ENCODE data around the gene B9D1.

The B9D1 gene

DNA sequence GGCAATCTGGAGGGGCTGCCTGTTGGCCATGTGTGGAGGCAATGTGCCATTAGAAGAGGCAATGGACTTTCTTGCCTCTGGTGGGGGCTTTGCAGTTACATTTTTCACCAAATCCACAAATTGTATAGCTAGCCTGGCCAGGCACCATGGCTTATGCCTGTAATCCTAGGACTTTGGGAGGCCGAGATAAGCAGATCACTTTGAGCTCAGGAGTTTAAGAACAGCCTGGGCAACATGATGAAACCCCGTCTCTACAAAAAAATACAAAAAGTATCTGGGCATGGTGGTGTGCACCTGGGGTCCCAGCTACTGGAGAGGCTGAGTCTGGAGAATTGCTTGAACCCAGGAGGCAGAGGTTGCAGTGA lies 45.8 kb upstream of the B9D1 start:
- 100% methylated on average over 2 of the region's 2 CpGs for WGBS (ENCODE audit: insufficient coverage)
- H3K27me3 ChIP-seq (replicated peaks in 2 of 5; ENCODE audit: control insufficient read depth in 4 of 5, insufficient read depth in 5 of 5, low read length in 4 of 5): peaks cover 0 to 16% (median 6%) of the 10 kb centered on the region in 5 experiments
- no peaks in the 10 kb centered on the region for H3K9me3 ChIP-seq (ENCODE audit: control extremely low read depth in 1 of 5, control insufficient read depth in 4 of 5, insufficient read depth in 2 of 5, low read depth in 1 of 5, low read length in 4 of 5)
- no peak for DNase-seq
- ChIA-PET POLR2A (no interaction called here), CTCF (interaction anchor here (1.2 kb wide), 1 partner anchor 43 kb away, joined by 3 read pairs; no protein-coding TSS in a partner anchor)
- no peak overlapping the region for H3K27ac ChIP-seq (ENCODE audit: insufficient read depth in 1 of 2, low read depth in 1 of 2, low read length in 2 of 2, poor library complexity in 1 of 2, severe bottlenecking in 2 of 2)
- H3K4me1 ChIP-seq (ENCODE audit: control extremely low read depth in 1 of 4, control insufficient read depth in 4 of 4, insufficient read depth in 4 of 4, low read length in 3 of 4): no peaks in the 10 kb centered on the region
- no peaks in the 10 kb centered on the region for H3K36me3 ChIP-seq (ENCODE audit: control insufficient read depth in 4 of 4, insufficient read depth in 4 of 4, low read length in 3 of 4)
- H3K4me3 ChIP-seq (ENCODE audit: control insufficient read depth in 1 of 7, extremely low read depth in 1 of 7, insufficient read depth in 4 of 7, low read depth in 2 of 7, low read length in 6 of 7): no peak overlapping the region

DNA sequence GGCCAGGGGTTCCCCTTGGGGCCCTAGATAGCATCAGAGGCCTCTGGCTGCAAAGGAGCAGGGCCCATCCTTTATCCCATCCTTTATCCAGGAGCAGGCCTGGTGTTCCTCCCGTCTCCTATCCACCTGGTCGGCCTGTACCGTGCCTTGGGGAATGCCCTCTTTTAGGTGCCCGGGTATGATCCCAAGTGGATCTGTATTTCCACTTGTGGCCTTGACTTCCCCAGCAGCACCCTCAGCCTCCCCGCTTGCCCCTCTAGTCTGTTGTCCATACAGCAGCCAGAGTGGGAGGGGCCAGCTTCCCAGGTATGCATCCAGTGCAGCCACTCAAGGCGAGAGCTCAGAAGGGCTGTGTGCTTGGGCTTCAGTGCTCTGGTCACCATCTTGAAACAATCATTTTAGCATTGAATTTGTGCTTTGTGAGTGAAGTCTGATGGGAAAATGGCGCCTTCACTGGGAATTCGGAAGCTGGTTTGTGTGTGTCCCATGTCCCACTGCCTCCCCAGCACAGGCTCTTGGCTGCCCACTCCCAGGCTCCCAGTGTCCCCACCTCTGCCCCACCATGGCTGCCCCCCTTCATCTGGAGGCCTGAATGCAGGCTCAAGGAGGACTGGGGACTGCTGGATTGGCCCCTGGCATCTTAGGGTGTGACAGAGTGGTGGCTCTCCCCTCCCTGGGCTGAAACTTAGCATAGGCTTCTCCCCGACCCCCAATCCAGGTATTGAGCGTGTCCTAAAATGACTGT lies 45.2 kb upstream of the B9D1 start:
- no peaks in the 10 kb centered on the region for H3K4me1 ChIP-seq (ENCODE audit: control extremely low read depth in 1 of 4, control insufficient read depth in 4 of 4, insufficient read depth in 4 of 4, low read length in 3 of 4)
- no peaks in the 10 kb centered on the region for H3K36me3 ChIP-seq (ENCODE audit: control insufficient read depth in 4 of 4, insufficient read depth in 4 of 4, low read length in 3 of 4)
- DNase-seq: no peak
- no peaks in the 10 kb centered on the region for H3K9me3 ChIP-seq (ENCODE audit: control extremely low read depth in 1 of 5, control insufficient read depth in 4 of 5, insufficient read depth in 2 of 5, low read depth in 1 of 5, low read length in 4 of 5)
- WGBS (ENCODE audit: insufficient coverage): 97% methylated on average over 8 of the region's 10 CpGs
- ChIA-PET CTCF (interaction anchor here (1.2 to 1.8 kb wide), 2 partner anchors 43 to 45 kb away, joined by 3 to 5 read pairs; partner anchors contain the start of gene B9D1), POLR2A (no interaction called here)
- H3K4me3 ChIP-seq (ENCODE audit: control insufficient read depth in 1 of 7, extremely low read depth in 1 of 7, insufficient read depth in 4 of 7, low read depth in 2 of 7, low read length in 6 of 7): no peak overlapping the region
- H3K27ac ChIP-seq (ENCODE audit: insufficient read depth in 1 of 2, low read depth in 1 of 2, low read length in 2 of 2, poor library complexity in 1 of 2, severe bottlenecking in 2 of 2): no peak overlapping the region
- peaks cover 0 to 16% (median 8%) of the 10 kb centered on the region in 5 experiments for H3K27me3 ChIP-seq (replicated peaks in 2 of 5; ENCODE audit: control insufficient read depth in 4 of 5, insufficient read depth in 5 of 5, low read length in 4 of 5)

DNA sequence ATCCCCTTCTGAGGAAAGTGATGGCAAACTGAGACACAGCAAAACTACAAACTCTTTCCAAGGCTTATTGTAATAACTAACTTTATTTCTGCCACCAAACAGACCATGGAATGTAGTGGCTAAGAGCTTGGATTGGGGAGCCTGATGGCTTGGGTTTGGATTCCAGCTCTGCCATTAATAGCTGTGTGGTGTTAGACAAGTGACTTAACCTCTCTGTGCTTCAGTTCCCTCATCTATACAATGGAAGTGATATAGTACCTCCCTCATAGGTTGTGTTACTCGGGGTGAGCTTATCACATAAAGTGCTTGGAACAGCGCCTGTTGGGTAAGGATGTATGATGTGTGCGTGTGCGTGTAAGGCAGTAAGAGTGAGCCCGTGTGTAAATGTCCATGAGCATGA lies 42.6 kb upstream of the B9D1 start:
- Histone ChIP-seq H3K4me3 (ENCODE audit: control insufficient read depth in 1 of 7, extremely low read depth in 1 of 7, insufficient read depth in 4 of 7, low read depth in 2 of 7, low read length in 6 of 7) (no peak overlapping the region), H3K9me3 (ENCODE audit: control extremely low read depth in 1 of 5, control insufficient read depth in 4 of 5, insufficient read depth in 2 of 5, low read depth in 1 of 5, low read length in 4 of 5) (no peaks in the 10 kb centered on the region), H3K27ac (ENCODE audit: insufficient read depth in 1 of 2, low read depth in 1 of 2, low read length in 2 of 2, poor library complexity in 1 of 2, severe bottlenecking in 2 of 2) (no peak overlapping the region), H3K27me3 (replicated peaks in 2 of 5; ENCODE audit: control insufficient read depth in 4 of 5, insufficient read depth in 5 of 5, low read length in 4 of 5) (peaks cover 0 to 6% (median 0%) of the 10 kb centered on the region in 5 experiments), H3K4me1 (ENCODE audit: control extremely low read depth in 1 of 4, control insufficient read depth in 4 of 4, insufficient read depth in 4 of 4, low read length in 3 of 4) (peaks cover 0 to 3% (median 0%) of the 10 kb centered on the region in 4 experiments), H3K36me3 (ENCODE audit: control insufficient read depth in 4 of 4, insufficient read depth in 4 of 4, low read length in 3 of 4) (no peaks in the 10 kb centered on the region)
- 100% methylated on average over 4 of the region's 5 CpGs for WGBS (ENCODE audit: insufficient coverage)
- ChIA-PET CTCF (no interaction called here), POLR2A (no interaction called here)
- DNase-seq: no peak

DNA sequence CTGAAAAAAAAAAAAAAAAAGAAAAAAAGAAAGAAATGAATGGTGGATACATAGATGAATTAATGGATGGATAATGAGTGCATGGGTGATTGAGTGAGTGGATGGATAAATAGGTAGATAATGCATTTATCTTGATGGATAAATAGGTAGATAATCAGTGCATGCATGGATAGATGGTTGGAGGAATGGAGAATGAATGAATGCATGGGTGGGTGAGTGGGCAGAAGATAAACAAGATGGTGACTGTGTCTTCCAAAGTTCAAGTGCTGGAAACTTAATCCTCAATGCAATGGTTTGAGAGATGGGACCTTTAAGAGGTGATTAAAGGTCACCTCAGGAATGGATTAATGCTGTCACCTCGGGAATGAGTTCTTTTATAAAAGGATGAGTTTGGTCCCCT lies 41.7 kb upstream of the B9D1 start:
- ChIA-PET CTCF (no interaction called here), POLR2A (no interaction called here)
- no peak overlapping the region for H3K27ac ChIP-seq (ENCODE audit: insufficient read depth in 1 of 2, low read depth in 1 of 2, low read length in 2 of 2, poor library complexity in 1 of 2, severe bottlenecking in 2 of 2)
- peaks cover 0 to 7% (median 0%) of the 10 kb centered on the region in 4 experiments for H3K4me1 ChIP-seq (ENCODE audit: control extremely low read depth in 1 of 4, control insufficient read depth in 4 of 4, insufficient read depth in 4 of 4, low read length in 3 of 4)
- no peaks in the 10 kb centered on the region for H3K9me3 ChIP-seq (ENCODE audit: control extremely low read depth in 1 of 5, control insufficient read depth in 4 of 5, insufficient read depth in 2 of 5, low read depth in 1 of 5, low read length in 4 of 5)
- no peaks in the 10 kb centered on the region for H3K36me3 ChIP-seq (ENCODE audit: control insufficient read depth in 4 of 4, insufficient read depth in 4 of 4, low read length in 3 of 4)
- WGBS (ENCODE audit: insufficient coverage): 100% methylated on average over 1 of the region's 1 CpG
- no peak overlapping the region for H3K4me3 ChIP-seq (ENCODE audit: control insufficient read depth in 1 of 7, extremely low read depth in 1 of 7, insufficient read depth in 4 of 7, low read depth in 2 of 7, low read length in 6 of 7)
- H3K27me3 ChIP-seq (replicated peaks in 2 of 5; ENCODE audit: control insufficient read depth in 4 of 5, insufficient read depth in 5 of 5, low read length in 4 of 5): peaks cover 0 to 3% (median 0%) of the 10 kb centered on the region in 5 experiments
- no peak for DNase-seq

DNA sequence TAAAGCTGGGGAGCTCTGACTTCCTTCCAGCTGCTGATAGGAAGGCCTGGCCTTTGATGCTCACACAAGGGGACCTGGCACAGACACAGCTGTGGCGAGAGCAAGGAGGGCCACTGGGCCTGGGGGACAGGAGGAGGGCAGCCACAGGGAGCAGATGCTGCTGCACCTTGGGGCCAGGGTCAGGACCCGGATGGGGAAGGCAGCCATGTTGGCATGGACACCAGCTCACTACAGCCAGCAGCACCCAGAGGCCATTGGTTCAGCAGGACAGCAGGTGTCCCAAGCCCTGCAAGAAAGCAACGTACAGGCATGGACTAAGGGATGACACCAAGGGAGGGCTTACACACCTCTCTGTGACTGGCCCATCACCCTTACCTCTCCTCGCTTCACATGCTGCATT lies 40.5 kb upstream of the B9D1 start:
- DNase-seq: no peak
- H3K4me1 ChIP-seq (ENCODE audit: control extremely low read depth in 1 of 4, control insufficient read depth in 4 of 4, insufficient read depth in 4 of 4, low read length in 3 of 4): peaks cover 5 to 19% (median 8%) of the 10 kb centered on the region in 4 experiments
- CTCF ChIA-PET: interaction anchor here (0.6 to 1.4 kb wide), 7 partner anchors 9 to 635 kb away, joined by 3 to 6 read pairs (median 3); partner anchors contain the start of gene B9D1

DNA sequence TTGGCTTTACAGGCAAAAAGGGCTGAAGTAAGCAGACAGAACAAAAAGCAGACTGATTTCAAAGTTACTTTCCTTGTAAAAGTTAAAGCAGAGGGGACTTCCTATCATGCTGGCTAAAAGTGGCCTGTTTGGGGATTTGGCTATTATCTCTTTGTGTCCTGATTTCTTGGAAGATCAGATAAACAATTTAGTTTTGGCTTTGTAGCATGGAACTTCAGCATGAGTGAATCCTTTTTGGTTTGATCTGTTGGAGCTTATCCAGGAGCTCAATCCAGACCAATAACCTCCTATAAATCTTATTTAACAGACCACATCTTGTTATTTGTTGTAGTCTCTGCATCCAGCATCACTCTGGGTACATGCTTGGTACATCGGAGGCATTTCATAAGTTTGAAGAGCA lies 39.6 kb upstream of the B9D1 start:
- ChIA-PET CTCF (interaction anchor here (0.8 to 1.8 kb wide), 5 partner anchors 14 to 45 kb away, joined by 3 to 6 read pairs (median 3); no protein-coding TSS in a partner anchor), POLR2A (no interaction called here)
- Histone ChIP-seq H3K27ac (ENCODE audit: insufficient read depth in 1 of 2, low read depth in 1 of 2, low read length in 2 of 2, poor library complexity in 1 of 2, severe bottlenecking in 2 of 2) (no peak overlapping the region), H3K27me3 (replicated peaks in 2 of 5; ENCODE audit: control insufficient read depth in 4 of 5, insufficient read depth in 5 of 5, low read length in 4 of 5) (peaks cover 0 to 3% (median 0%) of the 10 kb centered on the region in 5 experiments), H3K9me3 (ENCODE audit: control extremely low read depth in 1 of 5, control insufficient read depth in 4 of 5, insufficient read depth in 2 of 5, low read depth in 1 of 5, low read length in 4 of 5) (no peaks in the 10 kb centered on the region), H3K4me3 (ENCODE audit: control insufficient read depth in 1 of 7, extremely low read depth in 1 of 7, insufficient read depth in 4 of 7, low read depth in 2 of 7, low read length in 6 of 7) (no peak overlapping the region), H3K36me3 (ENCODE audit: control insufficient read depth in 4 of 4, insufficient read depth in 4 of 4, low read length in 3 of 4) (no peaks in the 10 kb centered on the region), H3K4me1 (ENCODE audit: control extremely low read depth in 1 of 4, control insufficient read depth in 4 of 4, insufficient read depth in 4 of 4, low read length in 3 of 4) (peaks cover 6 to 26% (median 17%) of the 10 kb centered on the region in 4 experiments)
- DNase-seq: no peak
- no CpG with 5 or more reads among the region's 1 CpG for WGBS (ENCODE audit: insufficient coverage)

More for the DNA sequence above, 40.5 kb upstream of the B9D1 start:
- H3K9me3 ChIP-seq (ENCODE audit: control extremely low read depth in 1 of 5, control insufficient read depth in 4 of 5, insufficient read depth in 2 of 5, low read depth in 1 of 5, low read length in 4 of 5): no peaks in the 10 kb centered on the region
- no peak overlapping the region for H3K27ac ChIP-seq (ENCODE audit: insufficient read depth in 1 of 2, low read depth in 1 of 2, low read length in 2 of 2, poor library complexity in 1 of 2, severe bottlenecking in 2 of 2)
- no peak overlapping the region for H3K4me3 ChIP-seq (ENCODE audit: control insufficient read depth in 1 of 7, extremely low read depth in 1 of 7, insufficient read depth in 4 of 7, low read depth in 2 of 7, low read length in 6 of 7)
- WGBS (ENCODE audit: insufficient coverage): 98% methylated on average over 4 of the region's 4 CpGs
- peaks cover 0 to 3% (median 0%) of the 10 kb centered on the region in 5 experiments for H3K27me3 ChIP-seq (replicated peaks in 2 of 5; ENCODE audit: control insufficient read depth in 4 of 5, insufficient read depth in 5 of 5, low read length in 4 of 5)
- POLR2A ChIA-PET: no interaction called here
- H3K36me3 ChIP-seq (ENCODE audit: control insufficient read depth in 4 of 4, insufficient read depth in 4 of 4, low read length in 3 of 4): no peaks in the 10 kb centered on the region

DNA sequence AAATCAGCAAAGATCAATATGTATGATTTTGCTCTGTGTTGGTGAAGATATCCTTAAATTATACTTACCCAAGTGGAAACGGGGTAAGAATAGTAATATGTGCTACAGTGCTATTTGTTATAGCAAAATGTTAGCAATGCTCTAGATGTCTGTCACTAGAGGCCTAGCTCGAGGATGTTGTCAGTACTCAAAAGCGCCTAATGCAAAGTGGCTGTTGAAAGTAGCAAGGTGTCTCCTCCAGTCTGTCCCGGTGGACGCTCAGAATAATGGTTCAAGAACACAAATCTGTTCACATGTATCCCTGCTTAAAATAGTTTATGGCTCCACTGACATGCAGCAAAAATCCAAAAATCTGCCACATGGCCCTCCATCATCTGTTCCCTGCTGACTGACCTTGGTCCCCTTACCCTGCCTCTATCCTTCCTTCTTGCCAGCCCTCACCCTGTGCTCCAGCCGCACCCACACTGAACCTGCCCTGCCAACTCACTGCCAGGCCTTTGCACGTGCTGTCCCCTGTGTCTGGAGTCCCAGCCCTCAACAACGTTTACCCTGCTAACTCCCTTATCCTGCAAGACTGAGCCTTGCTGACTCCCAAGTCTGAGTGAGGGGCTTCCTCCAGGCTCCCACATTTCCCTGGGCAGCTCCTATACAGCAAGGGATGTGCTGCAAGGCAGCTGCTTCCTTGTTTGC lies 38.9 kb upstream of the B9D1 start:
- H3K4me1 ChIP-seq (ENCODE audit: control extremely low read depth in 1 of 4, control insufficient read depth in 4 of 4, insufficient read depth in 4 of 4, low read length in 3 of 4): peaks cover 6 to 26% (median 17%) of the 10 kb centered on the region in 4 experiments
- CTCF ChIA-PET: interaction anchor here (1.0 to 2.5 kb wide), 3 partner anchors 13 to 15 kb away, joined by 3 to 8 read pairs (median 5); no protein-coding TSS in a partner anchor
- H3K36me3 ChIP-seq (ENCODE audit: control insufficient read depth in 4 of 4, insufficient read depth in 4 of 4, low read length in 3 of 4): no peaks in the 10 kb centered on the region
- H3K27me3 ChIP-seq (replicated peaks in 2 of 5; ENCODE audit: control insufficient read depth in 4 of 5, insufficient read depth in 5 of 5, low read length in 4 of 5): peaks cover 0 to 3% (median 0%) of the 10 kb centered on the region in 5 experiments
- POLR2A ChIA-PET: no interaction called here
- H3K4me3 ChIP-seq (ENCODE audit: control insufficient read depth in 1 of 7, extremely low read depth in 1 of 7, insufficient read depth in 4 of 7, low read depth in 2 of 7, low read length in 6 of 7): no peak overlapping the region
- 89% methylated on average over 6 of the region's 8 CpGs for WGBS (ENCODE audit: insufficient coverage)
- H3K27ac ChIP-seq (ENCODE audit: insufficient read depth in 1 of 2, low read depth in 1 of 2, low read length in 2 of 2, poor library complexity in 1 of 2, severe bottlenecking in 2 of 2): no peak overlapping the region
- DNase-seq: no peak
- H3K9me3 ChIP-seq (ENCODE audit: control extremely low read depth in 1 of 5, control insufficient read depth in 4 of 5, insufficient read depth in 2 of 5, low read depth in 1 of 5, low read length in 4 of 5): no peaks in the 10 kb centered on the region

Data from common myeloid progenitor, CD34-positive (primary cell).